Naive thymus-derived CD8-positive, alpha-beta T cell (primary cell): ENCODE data around the gene EIF2B4. TPM values are rescaled to one million over a fixed set of nuclear protein-coding genes. Genes with fewer than 3 reads are reported as not detected.
A peak's percentile ranks its signal among the peaks of the same experiment; 100 is the strongest.
"Not testable (repeated sequence)": the region's sequence is repeated elsewhere in the genome, so short reads cannot be mapped to it uniquely, and the experiment has no call there.

Experiments used
- ATAC-seq, 2 donors: fragments of 150-1000 bp; cut with Tn5 transposase in 1 of 2; sonication (Bioruptor Pico), chemical (Tn5 transposase) in 1 of 2; 1 replicate in 1 of 2; 2 replicates in 1 of 2; pipeline ENCODE4 v1.10.0; 2021; ENCODE audit warnings: mild to moderate bottlenecking in 2 of 2, moderate library complexity in 2 of 2
- POLR2A ChIA-PET: fragments of 350-600 bp; sonication (Branson Sonifier 250); formaldehyde crosslinking; loops from one replicate; lab custom pipeline; 2021; ENCODE audit warnings: antibody characterized with exemption; lab: Charles Lee
- DNase-seq, 10 donors: peaks; one replicate each; pipeline versions ENCODE4 v3.0.0 to v3.0.0-alpha.2; 2020 to 2022
- H3K27ac Mint-ChIP-seq, 10 donors: one replicate each; pipeline ENCODE4 v1.8.0; 2020 to 2022; ENCODE audit warnings: mild to moderate bottlenecking in 10 of 10, mixed read lengths in 10 of 10, moderate library complexity in 4 of 10, inconsistent platforms in 1 of 10
- H3K27me3 Mint-ChIP-seq, 5 donors: one replicate each; pipeline ENCODE4 v1.8.0; 2021 to 2022; ENCODE audit warnings: mixed read lengths in 5 of 5
- H3K36me3 Mint-ChIP-seq, 3 donors: one replicate each; pipeline ENCODE4 v1.8.0; 2020 to 2022; ENCODE audit warnings: mixed read lengths in 3 of 3, mild to moderate bottlenecking in 2 of 3, inconsistent platforms in 1 of 3
- H3K4me1 Mint-ChIP-seq, 4 donors: one replicate each; pipeline ENCODE4 v1.8.0; 2021 to 2022; ENCODE audit warnings: mixed read lengths in 4 of 4
- H3K4me3 Mint-ChIP-seq, 10 donors: one replicate each; pipeline ENCODE4 v1.8.0; 2020 to 2022; ENCODE audit warnings: mild to moderate bottlenecking in 10 of 10, mixed read lengths in 10 of 10, moderate library complexity in 6 of 10, inconsistent platforms in 1 of 10
- H3K9me3 Mint-ChIP-seq, 9 donors: one replicate each; pipeline ENCODE4 v1.8.0; 2020 to 2022; ENCODE audit warnings: mixed read lengths in 9 of 9, mild to moderate bottlenecking in 3 of 9, inconsistent platforms in 1 of 9, moderate library complexity in 1 of 9
- polyA plus RNA-seq, 3 donors: library from polyadenylated mRNA; unstranded; fragments of 300-500 nt; fragmentation: Illumina TruSeq; gene quantifications; one replicate each; pipeline ENCODE4 v1.2.3, GENCODE V29; 2021
- total RNA-seq, 8 experiments: library from RNA in 2 of 8; stranded (reverse) in 2 of 8; gene quantifications; one replicate each; pipeline ENCODE4 v1.2.3 and lab custom pipeline; 2021 to 2026

EIF2B4 gene
- total and polyA plus RNA-seq, 5 experiments from 2014 or later = 26.4 to 55.5 (median 41.2) TPM

DNA sequence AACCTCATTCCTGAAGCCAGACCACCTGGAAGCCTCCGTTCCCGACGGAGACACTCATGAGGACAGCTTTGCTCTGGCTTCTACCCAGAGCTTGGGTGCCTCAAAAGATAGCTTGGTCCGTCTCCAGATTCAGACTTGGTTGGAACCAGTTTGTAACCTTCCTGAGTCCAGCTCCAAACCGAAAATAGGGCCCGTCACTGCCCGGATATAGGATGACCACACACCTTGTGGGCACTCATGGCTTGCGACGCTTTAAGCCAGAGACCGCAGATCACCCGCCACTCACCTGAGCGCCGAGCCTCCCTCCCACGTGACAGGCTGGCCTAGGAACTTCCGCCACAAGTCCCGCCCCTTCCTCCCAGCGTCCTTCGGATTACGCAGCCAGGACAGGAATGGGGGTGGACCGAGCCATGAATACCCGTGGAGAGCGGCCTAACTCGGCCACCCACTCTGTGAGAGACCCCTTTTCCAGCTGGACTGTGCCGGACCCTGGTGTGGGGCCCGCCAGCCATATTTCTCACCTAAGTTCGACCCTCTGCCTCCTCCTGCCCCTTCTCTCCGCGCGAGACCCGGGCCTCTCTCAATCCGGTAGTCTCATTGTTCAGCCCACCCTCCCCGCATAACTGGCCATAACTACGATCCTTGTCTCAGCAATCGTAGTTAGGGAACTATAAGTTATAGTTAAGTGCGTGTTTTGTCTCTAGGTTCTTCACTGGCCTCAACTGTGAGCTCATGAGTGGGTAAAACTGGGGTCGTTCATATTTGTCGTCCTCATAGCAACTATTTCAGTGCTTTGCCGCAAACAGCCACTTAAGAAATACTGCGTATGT, 47.2 kb downstream of the EIF2B4 start, which contains the start of gene MPV17:
Gene MPV17, minus strand, starts transcription at position 332 of the 830 bp plus-strand sequence. CDS start 580 bp downstream, outside the sequence.
- no peaks in the 10 kb centered on the region for H3K9me3 Mint-ChIP-seq
- peak within 1 kb of the TSS; percentile 97 to 100 (median 99) for H3K27ac Mint-ChIP-seq

GRCh38 chr2:27322301-27322765, 47.8 kb downstream of the EIF2B4 start:
- H3K27me3 Mint-ChIP-seq = no peaks in the 10 kb centered on the region
- peak in 3 of 10 donors; percentile 11 to 21 (median 15) for DNase-seq
- POLR2A ChIA-PET = interaction anchor here (0.6 to 2.7 kb wide), 12 partner anchors 11 to 307 kb away, joined by 3 to 30 read pairs (median 4); partner anchors contain the start of genes CCDC121, EIF2B4, GPN1 and GTF3C2
- peaks cover 12 to 32% (median 31%) of the 10 kb centered on the region in 4 donors for H3K4me1 Mint-ChIP-seq
- peak; percentile 9 to 29 for ATAC-seq
- H3K9me3 Mint-ChIP-seq = no peaks in the 10 kb centered on the region
- peak overlapping the region; percentile 97 to 100 (median 99) for H3K27ac Mint-ChIP-seq
- peak overlapping the region; percentile 91 to 100 (median 98) for H3K4me3 Mint-ChIP-seq
- peaks cover 6 to 20% (median 10%) of the 10 kb centered on the region in 3 donors for H3K36me3 Mint-ChIP-seq

More for the DNA sequence above, 47.2 kb downstream of the EIF2B4 start, which contains the start of gene MPV17:
- POLR2A ChIA-PET = interaction anchor here (0.6 to 2.7 kb wide), 16 partner anchors 10 to 340 kb away, joined by 3 to 30 read pairs (median 4); partner anchors contain the start of genes EIF2B4, GTF3C2, NRBP1 and PPM1G
- ATAC-seq = peak; percentile 95 to 97
- H3K27me3 Mint-ChIP-seq = no peaks in the 10 kb centered on the region
- H3K4me3 Mint-ChIP-seq = peak within 1 kb of the TSS; percentile 91 to 100 (median 98)
- H3K4me1 Mint-ChIP-seq = peaks cover 12 to 32% (median 31%) of the 10 kb centered on the region in 4 donors
- peak; percentile 70 to 94 (median 81) for DNase-seq
- peaks cover 6 to 24% (median 13%) of the 10 kb centered on the region in 3 donors for H3K36me3 Mint-ChIP-seq

DNA sequence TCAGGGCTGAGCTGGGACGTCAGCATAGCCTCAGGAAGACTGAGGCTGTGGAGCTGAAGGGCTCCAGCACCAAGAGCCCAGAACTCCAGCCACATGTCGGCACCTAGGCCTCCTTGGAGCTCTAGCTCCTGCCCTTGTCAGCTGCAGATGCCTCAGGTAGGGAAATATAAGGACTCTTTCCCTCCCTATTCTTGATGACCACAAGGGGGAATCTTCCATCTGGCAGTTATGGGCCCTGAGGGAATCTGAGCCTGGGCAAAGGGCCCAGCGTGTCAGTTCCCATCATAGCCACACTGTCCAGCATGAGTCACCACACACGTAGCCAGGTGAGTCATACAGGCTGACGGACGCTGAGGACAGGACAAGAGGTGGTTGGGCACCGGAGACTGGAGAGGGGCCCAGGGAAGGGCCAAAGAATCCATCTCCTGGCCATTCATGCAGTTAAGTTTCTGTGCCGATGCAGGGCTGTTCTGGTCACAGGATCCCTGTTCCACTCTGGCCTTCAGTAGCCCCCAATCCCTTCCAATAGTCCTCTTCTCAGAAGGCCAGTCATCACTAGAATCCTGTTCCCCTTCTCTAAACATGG, 49.1 kb downstream of the EIF2B4 start:
- peaks cover 0 to 7% (median 2%) of the 10 kb centered on the region in 3 donors for H3K36me3 Mint-ChIP-seq
- DNase-seq (no peak), ATAC-seq (no peak)
- POLR2A ChIA-PET = interaction anchor here (0.6 kb wide), 1 partner anchor 194 kb away, joined by 6 read pairs; no protein-coding TSS in a partner anchor
- no peaks in the 10 kb centered on the region for H3K9me3 Mint-ChIP-seq
- peak overlapping the region in 7 of 10 donors; percentile 48 to 100 (median 69) for H3K27ac Mint-ChIP-seq
- peaks cover 12 to 35% (median 31%) of the 10 kb centered on the region in 4 donors for H3K4me1 Mint-ChIP-seq
- no peaks in the 10 kb centered on the region for H3K27me3 Mint-ChIP-seq
- H3K4me3 Mint-ChIP-seq = peak overlapping the region in 7 of 10 donors; percentile 31 to 99 (median 65)

DNA sequence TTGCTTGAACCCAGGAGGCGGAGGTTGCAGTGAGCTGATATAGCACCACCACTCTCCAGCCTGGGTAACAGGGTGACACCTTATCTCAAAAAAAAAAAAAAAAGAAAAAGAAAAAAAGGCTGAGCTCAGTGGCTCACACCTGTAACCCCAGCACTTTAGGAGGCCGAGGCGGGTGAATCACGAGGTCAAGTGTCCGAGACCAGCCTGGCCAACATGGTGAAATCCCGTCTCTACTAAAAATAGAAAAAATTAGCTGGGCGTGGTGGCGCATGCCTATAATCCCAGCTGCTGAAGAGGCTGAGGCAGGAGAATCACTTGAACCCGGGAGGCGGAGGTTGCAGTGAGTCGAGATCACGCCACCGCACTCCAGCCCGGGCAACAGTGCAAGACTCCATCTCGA, 50.3 kb downstream of the EIF2B4 start:
- H3K27me3 Mint-ChIP-seq, H3K9me3 Mint-ChIP-seq, DNase-seq, H3K4me3 Mint-ChIP-seq, ATAC-seq, H3K36me3 Mint-ChIP-seq, H3K27ac Mint-ChIP-seq, POLR2A ChIA-PET: not testable (repeated sequence)
- H3K4me1 Mint-ChIP-seq = peaks cover 12 to 35% (median 31%) of the 10 kb centered on the region in 4 donors

GRCh38 chr2:27316655-27317412, 53.3 kb downstream of the EIF2B4 start:
- H3K4me1 Mint-ChIP-seq = peaks cover 7 to 15% (median 10%) of the 10 kb centered on the region in 4 donors
- ATAC-seq (no peak), DNase-seq (no peak)
- H3K36me3 Mint-ChIP-seq = peaks cover 0 to 7% (median 4%) of the 10 kb centered on the region in 3 donors
- POLR2A ChIA-PET = no interaction called here
- no peaks in the 10 kb centered on the region for H3K27me3 Mint-ChIP-seq
- no peak overlapping the region for H3K4me3 Mint-ChIP-seq
- H3K27ac Mint-ChIP-seq = no peak overlapping the region
- H3K9me3 Mint-ChIP-seq = no peaks in the 10 kb centered on the region

- Mint-ChIP-seq H3K27ac (peak overlapping the region in 2 of 10 donors; percentile 1 to 57), H3K4me3 (no peak overlapping the region), H3K36me3 (peaks cover 0 to 14% (median 6%) of the 10 kb centered on the region in 3 donors), H3K27me3 (no peaks in the 10 kb centered on the region), H3K9me3 (no peaks in the 10 kb centered on the region), H3K4me1 (peaks cover 0 to 8% (median 2%) of the 10 kb centered on the region in 4 donors)
- POLR2A ChIA-PET = interaction anchor here (1.0 kb wide), 1 partner anchor 9 kb away, joined by 3 read pairs; no protein-coding TSS in a partner anchor
- no peak for DNase-seq
- ATAC-seq = no peak
These were observed 55.0 kb downstream of the EIF2B4 start for GRCh38 chr2:27315122-27315521.

DNA sequence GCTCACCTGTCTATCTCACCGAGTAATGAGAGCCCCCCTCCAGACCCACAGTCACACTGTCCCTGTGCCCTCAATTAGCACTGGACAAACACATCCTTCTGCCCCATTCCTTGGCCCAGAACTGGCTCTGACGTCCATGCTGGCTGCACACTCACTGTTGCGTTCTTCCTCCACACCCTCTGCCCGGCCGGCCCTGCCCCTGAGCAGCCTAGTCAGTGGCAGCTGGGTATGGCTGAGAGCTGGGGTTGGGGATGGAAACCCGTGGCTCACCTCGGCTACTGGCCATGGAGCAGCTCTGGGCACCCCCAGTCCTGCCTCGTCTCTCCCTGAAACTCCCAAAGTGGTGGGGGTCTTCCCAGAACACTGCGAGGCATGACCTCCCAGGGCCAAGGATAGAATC, 55.4 kb downstream of the EIF2B4 start:
- ATAC-seq = no peak
- Mint-ChIP-seq H3K27me3 (no peaks in the 10 kb centered on the region), H3K4me3 (no peak overlapping the region), H3K36me3 (peaks cover 1 to 16% (median 8%) of the 10 kb centered on the region in 3 donors), H3K9me3 (no peaks in the 10 kb centered on the region), H3K27ac (peak overlapping the region in 2 of 10 donors; percentile 1 to 57), H3K4me1 (peaks cover 0 to 8% (median 2%) of the 10 kb centered on the region in 4 donors)
- POLR2A ChIA-PET = interaction anchor here (1.0 kb wide), 1 partner anchor 9 kb away, joined by 3 read pairs; no protein-coding TSS in a partner anchor
- DNase-seq = no peak

Other genes starting within 250 kb of the EIF2B4 start
- gene ABHD1, start 246.5 kb downstream of the EIF2B4 start, total RNA-seq = 1 to 10 TPM; 2.1 to 2.7 TPM
- gene ABHD1, start 246.5 kb downstream of the EIF2B4 start, polyA plus RNA-seq = 1 to 10 TPM; 1.3 to 1.7 (median 1.4) TPM
- 10 to 100 TPM; 35.9 to 43.3 TPM for gene PREB, start 235.7 kb downstream of the EIF2B4 start, total RNA-seq
- 10 to 100 TPM; 40.6 to 58.4 (median 51.1) TPM for gene PREB, start 235.7 kb downstream of the EIF2B4 start, polyA plus RNA-seq
- gene PRR30, start 230.9 kb downstream of the EIF2B4 start, total RNA-seq = not detected
- gene PRR30, start 230.9 kb downstream of the EIF2B4 start, polyA plus RNA-seq = not detected
- not detected for gene TCF23, start 221.3 kb downstream of the EIF2B4 start, total RNA-seq
- not detected for gene TCF23, start 221.3 kb downstream of the EIF2B4 start, polyA plus RNA-seq
- 100 to 1,000 TPM; 105 TPM for gene ATRAID, start 158.3 kb downstream of the EIF2B4 start, total RNA-seq
- gene ATRAID, start 158.3 kb downstream of the EIF2B4 start, polyA plus RNA-seq = 100 to 1,000 TPM; 299 to 388 (median 360) TPM
- gene SLC5A6, start 158.1 kb downstream of the EIF2B4 start, total RNA-seq = 10 to 100 TPM; 39.1 to 39.5 TPM
- 10 to 100 TPM; 14.3 to 17.8 (median 17.2) TPM for gene SLC5A6, start 158.1 kb downstream of the EIF2B4 start, polyA plus RNA-seq
- gene CAD, start 153.0 kb downstream of the EIF2B4 start, total RNA-seq = 10 to 100 TPM; 52.8 to 59.7 TPM
- 10 to 100 TPM; 18.0 to 31.9 (median 27.7) TPM for gene CAD, start 153.0 kb downstream of the EIF2B4 start, polyA plus RNA-seq
- gene SLC30A3, start 107.3 kb downstream of the EIF2B4 start, total RNA-seq = not detected
- gene SLC30A3, start 107.3 kb downstream of the EIF2B4 start, polyA plus RNA-seq = under 1 TPM in 1 of 3 donors, not detected in 2; 0.13 TPM
- not detected for gene DNAJC5G, start 94.9 kb downstream of the EIF2B4 start, total RNA-seq
- gene DNAJC5G, start 94.9 kb downstream of the EIF2B4 start, polyA plus RNA-seq = not detected
- under 1 TPM in 1 of 2 experiments, not detected in 1; 0.19 TPM for gene TRIM54, start 87.9 kb downstream of the EIF2B4 start, total RNA-seq
- gene TRIM54, start 87.9 kb downstream of the EIF2B4 start, polyA plus RNA-seq = not detected
- 1 to 10 TPM; 5.9 to 6.9 TPM for gene UCN, start 61.9 kb downstream of the EIF2B4 start, total RNA-seq
- 1 to 10 TPM in 2 of 3 donors, under 1 TPM in 1; 0.54 to 1.3 (median 1.2) TPM for gene UCN, start 61.9 kb downstream of the EIF2B4 start, polyA plus RNA-seq
- gene MPV17, start 47.2 kb downstream of the EIF2B4 start, total RNA-seq = 100 to 1,000 TPM; 109 to 111 TPM
- 100 to 1,000 TPM; 110 to 135 (median 124) TPM for gene MPV17, start 47.2 kb downstream of the EIF2B4 start, polyA plus RNA-seq
- 100 to 1,000 TPM in 1 of 2 experiments, 10 to 100 TPM in 1; 96.5 to 105 TPM for gene GTF3C2, start 13.6 kb downstream of the EIF2B4 start, total RNA-seq
- 10 to 100 TPM; 26.2 to 46.1 (median 31.3) TPM for gene GTF3C2, start 13.6 kb downstream of the EIF2B4 start, polyA plus RNA-seq
- gene SNX17, start 278 bp upstream of the EIF2B4 start, total RNA-seq = 100 to 1,000 TPM; 121 to 122 TPM
- gene SNX17, start 278 bp upstream of the EIF2B4 start, polyA plus RNA-seq = 100 to 1,000 TPM; 200 to 217 (median 215) TPM
- 10 to 100 TPM; 18.6 to 18.8 TPM for gene ZNF513, start 10.4 kb upstream of the EIF2B4 start, total RNA-seq
- 1 to 10 TPM; 2.0 to 6.0 (median 2.5) TPM for gene ZNF513, start 10.4 kb upstream of the EIF2B4 start, polyA plus RNA-seq
- gene PPM1G, start 39.3 kb upstream of the EIF2B4 start, total RNA-seq = 10 to 100 TPM; 46.3 to 48.4 TPM
- 10 to 100 TPM; 57.1 to 85.2 (median 66.1) TPM for gene PPM1G, start 39.3 kb upstream of the EIF2B4 start, polyA plus RNA-seq
- gene NRBP1, start 58.3 kb upstream of the EIF2B4 start, total RNA-seq = 100 to 1,000 TPM; 118 TPM
- gene NRBP1, start 58.3 kb upstream of the EIF2B4 start, polyA plus RNA-seq = 100 to 1,000 TPM in 1 of 3 donors, 10 to 100 TPM in 2; 73.4 to 107 (median 78.8) TPM
- gene KRTCAP3, start 72.0 kb upstream of the EIF2B4 start, total RNA-seq = 10 to 100 TPM; 20.9 to 23.7 TPM
- 1 to 10 TPM; 3.1 to 3.9 (median 3.6) TPM for gene KRTCAP3, start 72.0 kb upstream of the EIF2B4 start, polyA plus RNA-seq
- 10 to 100 TPM; 32.2 to 40.6 TPM for gene IFT172, start 119.4 kb upstream of the EIF2B4 start, total RNA-seq
- gene IFT172, start 119.4 kb upstream of the EIF2B4 start, polyA plus RNA-seq = 1 to 10 TPM; 1.1 to 4.9 (median 3.4) TPM
- not detected for gene FNDC4, start 124.9 kb upstream of the EIF2B4 start, total RNA-seq
- gene FNDC4, start 124.9 kb upstream of the EIF2B4 start, polyA plus RNA-seq = under 1 TPM in 2 of 3 donors, not detected in 1; 0.09 to 0.15 TPM
- not detected for gene GCKR, start 126.5 kb upstream of the EIF2B4 start, total RNA-seq
- gene GCKR, start 126.5 kb upstream of the EIF2B4 start, polyA plus RNA-seq = not detected
- 10 to 100 TPM; 68.1 to 73.5 TPM for gene ZNF512, start 212.7 kb upstream of the EIF2B4 start, total RNA-seq
- 10 to 100 TPM; 35.3 to 58.9 (median 50.1) TPM for gene ZNF512, start 212.7 kb upstream of the EIF2B4 start, polyA plus RNA-seq